Activated CD8-positive, alpha-beta memory T cell treated with anti-CD3 and anti-CD28 coated beads for 48 hours (primary cell): ENCODE results near the gene ZNF503.
"Not testable (repeated sequence)": the region's sequence is repeated elsewhere in the genome, so short reads cannot be mapped to it uniquely, and the experiment has no call there.

Experiments used
- DNase-seq, 3 experiments: peaks; one replicate each; pipeline ENCODE4 v3.0.0-alpha.2; 2020; ENCODE audit warnings: low read depth in 2 of 3, low spot score in 2 of 3

Gene ZNF503

DNA sequence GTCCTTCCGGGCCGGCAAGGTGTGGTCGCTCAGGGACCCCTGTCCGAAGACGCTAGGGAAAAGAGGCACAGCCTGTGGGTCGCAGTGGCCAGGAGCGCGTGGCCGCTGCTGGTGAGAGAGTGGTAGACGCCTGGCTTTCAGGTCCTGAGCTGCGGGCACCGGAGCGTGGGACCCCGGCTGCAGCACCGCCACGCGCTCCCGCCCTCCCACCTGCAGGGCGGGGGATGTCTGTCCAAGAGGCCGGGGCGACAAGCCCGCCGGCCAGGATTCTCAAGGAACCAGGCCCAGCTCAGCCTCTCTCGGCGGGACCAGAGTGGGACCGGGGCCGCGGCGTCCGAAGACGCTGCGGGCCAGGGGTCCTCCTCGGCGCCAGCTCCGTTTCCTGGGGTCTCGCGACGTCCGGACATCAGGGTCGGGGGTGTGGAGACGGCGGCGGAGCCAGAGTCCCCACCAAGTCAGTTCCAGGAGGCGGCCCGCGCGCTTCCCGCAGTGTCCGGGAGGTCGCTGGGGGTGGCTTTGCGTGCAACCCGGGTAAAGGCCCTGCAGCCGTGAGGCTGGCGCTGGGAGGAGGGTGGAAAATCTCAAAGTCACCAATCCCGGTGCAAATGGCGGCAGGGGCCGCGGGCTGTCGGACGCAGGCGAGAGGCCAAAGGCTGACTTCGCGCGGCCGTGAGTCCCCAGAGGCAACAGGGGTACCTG lies 5.5 kb downstream of the ZNF503 start:
- no peak for DNase-seq

DNA sequence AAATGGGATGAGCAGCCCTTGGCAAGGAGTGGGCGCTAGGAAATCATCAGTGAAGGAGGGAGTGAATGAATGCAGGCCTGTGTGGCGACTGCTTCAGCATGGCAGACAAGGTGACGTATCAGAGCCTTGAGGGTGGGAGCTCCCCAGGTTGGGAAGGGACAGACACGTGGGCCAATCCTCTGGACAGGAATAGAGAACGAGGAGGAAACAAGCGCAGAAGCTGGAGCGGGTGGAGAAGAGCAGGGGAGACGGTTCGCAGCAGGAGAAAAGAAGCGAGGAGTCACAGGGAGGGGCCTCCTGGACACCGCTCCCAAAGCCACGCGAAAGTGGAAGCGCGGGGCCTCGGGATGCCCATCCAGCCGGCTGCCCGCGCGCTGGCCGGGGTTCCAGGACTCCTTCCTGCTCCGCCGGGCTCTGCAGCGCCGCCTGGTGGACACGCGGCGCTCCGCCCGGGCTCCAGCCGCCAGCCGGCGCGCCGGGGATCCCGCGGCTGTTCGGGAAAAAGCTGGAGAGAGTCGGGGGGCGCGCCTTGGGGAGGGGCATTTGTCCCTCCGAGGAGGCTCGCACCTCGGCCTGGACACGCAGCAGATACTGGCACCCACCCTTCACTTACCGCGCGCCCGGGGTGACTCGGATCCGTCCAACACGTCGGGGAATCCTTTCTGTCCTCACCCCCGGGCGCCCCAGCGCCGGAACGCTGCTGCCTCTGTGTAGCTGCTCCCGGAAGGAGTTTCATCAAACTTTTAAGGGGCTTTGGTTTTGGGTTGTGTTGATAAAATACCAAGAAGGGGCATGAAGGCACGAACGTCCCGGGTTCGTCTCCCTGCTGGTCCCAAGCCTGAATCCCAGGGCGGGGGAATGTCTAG lies 6.3 kb downstream of the ZNF503 start:
- no peak for DNase-seq

DNA sequence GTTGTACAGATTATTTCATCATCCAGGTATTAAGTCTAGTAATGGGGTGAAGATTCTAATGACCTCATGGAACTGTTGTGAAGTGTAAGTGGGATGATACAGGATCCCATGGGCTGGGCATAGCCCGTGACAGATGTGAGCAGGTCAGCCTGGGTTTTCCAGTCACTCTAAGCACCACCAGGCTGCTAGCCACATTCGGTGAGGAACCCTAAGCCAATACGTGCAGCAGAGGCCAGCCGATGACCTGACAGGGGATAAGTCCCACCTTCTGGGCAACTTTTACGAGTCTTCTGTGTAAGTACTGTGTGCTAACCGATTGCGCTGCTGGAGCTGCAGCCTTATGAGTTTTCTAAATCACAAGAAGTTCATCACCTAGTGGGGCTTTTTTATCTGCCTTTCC lies 7.3 kb downstream of the ZNF503 start:
- no peak for DNase-seq

GRCh38 chr10:75392744-75393143 lies 8.8 kb downstream of the ZNF503 start:
- DNase-seq, result no peak

DNA sequence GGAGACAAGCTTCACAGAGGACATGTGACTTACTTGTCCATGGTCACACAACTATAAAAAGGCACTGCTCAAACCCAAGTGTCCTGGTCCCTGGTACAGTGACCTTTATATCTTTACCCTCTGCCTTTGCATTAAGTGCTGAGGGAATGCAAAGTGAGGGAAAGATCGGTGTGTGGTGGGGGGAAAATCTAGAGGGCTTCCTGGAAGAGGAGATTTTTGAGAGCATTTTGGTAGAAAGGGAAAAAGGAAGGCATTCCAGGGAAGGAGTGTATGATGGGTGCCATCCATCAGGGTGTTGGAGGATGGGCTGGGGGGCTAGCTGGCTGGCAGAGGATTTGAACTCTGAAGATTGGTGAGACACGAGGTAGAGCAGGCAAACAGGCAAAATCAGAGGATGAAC lies 9.3 kb downstream of the ZNF503 start:
- DNase-seq, result no peak

DNA sequence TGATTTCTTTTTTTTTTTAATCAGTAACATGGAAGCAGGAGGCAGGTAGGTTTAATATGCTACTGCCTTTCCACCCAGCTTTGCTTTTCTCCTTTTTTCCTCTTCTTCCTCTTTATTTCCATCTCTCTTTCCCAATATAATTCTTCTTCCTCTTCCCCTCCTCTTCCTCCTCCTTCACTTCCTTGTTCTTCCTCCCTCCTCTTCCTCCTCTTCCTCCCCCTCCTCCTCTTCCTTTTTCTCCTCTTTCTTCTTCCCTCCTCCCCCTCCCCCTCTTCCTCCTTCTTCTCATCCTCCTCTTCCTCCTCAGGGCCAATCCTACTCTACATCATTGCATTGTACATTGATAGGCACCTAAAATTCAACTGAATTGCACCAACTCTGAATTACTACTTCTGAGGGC lies 11.4 kb downstream of the ZNF503 start:
- DNase-seq, result no peak

DNA sequence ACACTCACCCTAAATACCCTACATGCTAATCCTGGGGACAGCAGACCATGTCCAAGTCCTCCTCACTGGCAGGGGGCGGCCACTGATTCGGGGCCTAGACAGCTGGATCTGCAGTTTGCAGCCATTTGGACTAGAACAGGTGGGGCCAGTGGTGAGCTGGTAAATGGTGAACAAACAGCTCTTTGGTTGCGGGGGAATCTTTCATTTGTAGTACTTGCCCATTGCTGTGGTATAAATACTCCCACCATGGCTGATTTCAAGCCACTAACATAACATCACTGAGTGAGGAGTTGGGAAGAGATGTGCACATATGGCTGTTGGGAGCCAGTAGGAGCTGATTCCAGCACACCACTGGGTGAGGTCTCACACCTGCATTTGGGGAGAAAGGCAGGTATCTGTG lies 13.5 kb downstream of the ZNF503 start:
- DNase-seq, result no peak

DNA sequence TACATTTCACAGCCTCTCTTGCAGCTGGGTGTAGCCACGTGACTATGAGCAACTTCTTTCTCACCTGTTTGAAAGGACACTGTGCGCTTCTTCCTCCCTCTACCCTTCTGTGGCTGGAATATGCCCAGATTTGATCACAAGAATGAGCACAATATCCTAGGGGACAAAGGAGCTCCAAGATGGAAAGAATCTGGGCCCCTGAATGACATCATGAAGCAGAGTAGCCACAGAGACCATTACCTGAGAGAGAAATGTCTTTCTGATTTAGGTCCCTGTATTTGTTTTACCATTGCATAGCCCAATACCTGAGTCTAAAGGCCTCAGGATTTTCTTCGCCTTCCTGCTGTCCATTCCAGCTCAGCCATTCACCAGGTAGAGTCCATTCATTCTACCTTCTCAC lies 15.4 kb downstream of the ZNF503 start:
- DNase-seq, result no peak

DNA sequence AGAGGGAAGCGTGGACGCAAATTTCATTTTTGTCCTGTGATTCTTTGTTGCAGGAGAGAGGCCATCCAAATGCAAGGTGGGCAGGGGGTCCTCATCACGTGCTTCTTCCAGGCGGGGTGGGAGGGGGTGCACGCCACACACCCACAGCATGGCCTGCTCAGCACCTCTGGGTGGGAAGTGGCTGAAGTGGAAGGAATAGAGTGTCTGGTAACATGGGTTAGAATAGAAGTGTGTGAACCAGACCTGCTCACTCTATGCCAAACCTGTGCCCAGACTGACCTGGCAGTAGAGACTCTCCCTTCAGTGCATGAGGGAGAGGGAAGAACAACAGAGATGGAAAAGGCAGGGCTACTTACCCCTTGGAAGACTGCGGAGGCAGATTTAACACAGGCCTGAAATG lies 21.7 kb downstream of the ZNF503 start:
- DNase-seq, result no peak

- no peak for DNase-seq
Observed at GRCh38 chr10:75379212-75379724, 22.3 kb downstream of the ZNF503 start.

- DNase-seq, result no peak
Observed at GRCh38 chr10:75378379-75378778, 23.2 kb downstream of the ZNF503 start.

DNA sequence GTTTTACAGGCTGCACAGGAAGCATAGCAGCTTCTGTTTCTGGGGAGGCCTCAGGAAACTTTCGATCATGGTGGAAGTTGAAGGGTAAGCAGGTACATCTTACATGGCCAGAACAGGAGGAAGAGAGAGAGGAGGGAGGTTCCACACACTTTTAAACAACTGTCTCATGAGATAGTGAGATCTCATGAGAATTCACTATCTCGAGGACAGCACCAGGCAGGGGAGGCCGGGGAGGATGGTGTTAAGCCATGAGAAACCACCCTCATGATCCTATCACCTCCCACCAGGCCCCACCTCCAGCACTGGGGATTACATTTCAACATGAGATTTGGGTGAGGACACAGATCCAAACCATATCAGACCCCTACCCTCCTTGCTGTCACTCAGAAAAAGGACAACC lies 23.7 kb downstream of the ZNF503 start:
- DNase-seq, result no peak

- no peak for DNase-seq
Observed at GRCh38 chr10:75375838-75376237, 25.7 kb downstream of the ZNF503 start.

- DNase-seq, result no peak
Observed at GRCh38 chr10:75371010-75371409, 30.6 kb downstream of the ZNF503 start.

- DNase-seq, result not testable (repeated sequence)
Observed at GRCh38 chr10:75369838-75370237, 31.7 kb downstream of the ZNF503 start.

DNA sequence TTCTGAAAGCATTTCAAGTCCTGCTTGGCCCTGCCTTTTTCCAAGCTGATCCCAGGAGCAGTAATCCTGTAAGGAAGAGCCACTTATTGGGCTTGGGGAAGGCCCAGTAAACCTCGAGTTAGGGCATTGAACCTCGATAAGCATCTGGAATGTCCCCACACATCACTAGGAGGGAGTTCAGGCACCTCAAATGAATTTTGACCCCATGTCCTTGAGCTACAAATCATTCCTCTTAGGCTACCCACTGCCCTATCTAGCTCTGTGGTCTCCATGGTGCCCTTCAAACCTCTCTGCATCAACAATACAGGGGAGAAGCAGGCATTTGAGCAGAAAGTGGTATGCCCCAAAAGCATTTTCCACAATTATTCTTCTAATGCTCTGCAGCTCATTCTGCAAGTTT lies 33.7 kb downstream of the ZNF503 start:
- DNase-seq, result no peak

- no peak for DNase-seq
Observed at GRCh38 chr10:75367021-75367487, 34.5 kb downstream of the ZNF503 start.

GRCh38 chr10:75363431-75363830 lies 38.1 kb downstream of the ZNF503 start:
- no peak for DNase-seq

DNA sequence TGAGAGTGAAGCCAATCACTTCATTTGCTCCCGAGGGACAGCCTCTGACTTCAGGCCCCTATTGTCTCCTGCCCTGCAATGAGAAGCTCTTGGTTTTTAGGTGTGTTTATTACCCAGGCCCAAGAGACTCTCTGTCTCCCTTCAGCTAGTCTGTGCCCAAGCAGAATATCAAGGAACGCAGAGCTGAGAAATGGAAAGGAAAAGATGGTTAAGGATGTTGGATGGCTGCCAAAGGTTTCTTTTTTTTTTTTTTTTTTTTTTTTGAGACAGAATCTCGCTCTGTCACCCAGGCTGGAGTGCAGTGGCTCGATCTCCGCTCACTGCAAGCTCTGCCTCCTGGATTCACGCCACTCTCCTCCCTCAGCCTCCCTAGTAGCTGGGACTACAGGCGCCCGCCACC lies 41.7 kb downstream of the ZNF503 start:
- not testable (repeated sequence) for DNase-seq

DNA sequence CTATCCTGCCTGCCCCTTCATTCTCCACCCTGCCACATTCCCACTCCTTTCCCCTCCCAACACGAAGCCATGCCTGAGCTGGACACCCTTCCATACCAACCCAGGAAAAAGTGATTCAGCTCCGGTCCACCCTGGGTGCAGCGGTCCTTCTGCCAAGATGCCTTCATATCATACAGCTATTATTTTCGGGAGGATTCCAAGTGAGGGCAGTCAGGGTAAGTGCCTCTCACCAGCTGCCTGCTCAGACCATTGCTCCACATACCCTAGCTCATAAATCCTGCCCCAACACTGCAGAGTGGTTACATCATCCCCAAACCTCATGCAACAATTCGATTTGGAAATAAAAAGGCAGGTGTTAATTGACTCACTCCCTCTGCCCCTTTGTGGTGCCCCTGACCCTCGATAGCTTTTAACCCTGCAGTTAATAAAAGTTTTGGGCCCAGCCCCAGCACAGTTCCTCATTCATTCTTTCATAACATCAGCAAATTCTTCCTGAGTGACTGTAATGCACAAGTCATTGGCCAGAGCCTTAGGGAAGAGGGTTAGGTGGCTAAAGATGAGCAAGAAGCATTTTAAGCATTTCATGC lies 42.6 kb downstream of the ZNF503 start:
- no peak for DNase-seq

DNA sequence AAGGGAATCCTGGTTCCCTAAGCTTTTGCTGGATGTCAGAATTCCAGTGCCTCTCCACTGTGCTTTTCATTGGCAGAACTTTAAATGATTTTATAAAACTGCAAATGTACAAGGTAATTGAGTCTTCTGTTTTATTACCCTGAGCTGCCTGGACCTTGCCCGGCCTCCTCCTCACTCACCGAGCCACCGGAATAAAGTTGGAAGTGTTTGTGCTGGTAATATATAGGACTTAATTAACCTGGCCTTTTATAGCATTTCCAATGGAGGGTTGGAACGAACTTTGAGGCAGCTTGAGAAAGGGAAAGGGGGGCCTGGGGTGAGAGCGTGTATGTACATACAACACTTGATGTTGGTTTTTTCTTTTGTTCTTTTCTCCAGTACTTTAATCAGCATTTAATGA lies 43.4 kb downstream of the ZNF503 start:
- no peak for DNase-seq

- DNase-seq, result no peak
Observed at GRCh38 chr10:75357500-75357899, 44.1 kb downstream of the ZNF503 start.
